Osteoblast (primary cell): ENCODE results near the gene MAML1. TPM values are rescaled to one million over a fixed set of nuclear protein-coding genes. Genes with fewer than 3 reads are reported as not detected.

ENCODE experiments used
- DNase-seq: peaks from one replicate; pipeline ENCODE4 v3.0.0; 2011; ENCODE audit warnings: low spot score, mixed read lengths; ENCODE audit not compliant: insufficient read length; ENCODE audit errors: missing footprints
- H2AFZ ChIP-seq: 2 replicates; pipeline ENCODE4 v1.6.0; 2011; ENCODE audit warnings: mild to moderate bottlenecking, low read length
- H3K27ac ChIP-seq: 2 replicates; pipeline ENCODE4 v1.5.1; 2011; ENCODE audit warnings: mild to moderate bottlenecking, low read depth, low read length, moderate library complexity
- H3K27me3 ChIP-seq: 2 replicates; pipeline ENCODE4 v1.6.0; 2012; ENCODE audit warnings: mild to moderate bottlenecking, control low read depth, inconsistent platforms, low read length, moderate library complexity; ENCODE audit not compliant: insufficient read depth
- H3K36me3 ChIP-seq: 2 replicates; pipeline ENCODE4 v1.5.1; 2011; ENCODE audit warnings: mild to moderate bottlenecking, low read length, control low read depth, moderate library complexity; ENCODE audit not compliant: insufficient read depth
- H3K4me1 ChIP-seq: 2 replicates; pipeline ENCODE4 v1.5.1; 2011; ENCODE audit warnings: mild to moderate bottlenecking, low read length, control low read depth, moderate library complexity; ENCODE audit not compliant: insufficient read depth
- H3K4me2 ChIP-seq: 2 replicates; pipeline ENCODE4 v1.6.0; 2011; ENCODE audit warnings: mild to moderate bottlenecking, low read length; ENCODE audit not compliant: insufficient read depth
- H3K4me3 ChIP-seq: fragments of 200-600 bp; sonication (generic); 3 replicates; pipeline ENCODE4 v1.5.1; 2012; ENCODE audit warnings: mild to moderate bottlenecking, low read length, inconsistent platforms; ENCODE audit not compliant: insufficient read depth
- H3K79me2 ChIP-seq: 2 replicates; pipeline ENCODE4 v1.6.0; 2012; ENCODE audit warnings: mild to moderate bottlenecking, low read length, control low read depth, inconsistent platforms; ENCODE audit not compliant: insufficient read depth
- H3K9me3 ChIP-seq: 2 replicates; pipeline ENCODE4 v1.5.1; 2011; ENCODE audit warnings: low read depth, low read length, control low read depth
- H4K20me1 ChIP-seq: 2 replicates; pipeline ENCODE4 v1.6.0; 2012; ENCODE audit warnings: mild to moderate bottlenecking, low read length, control low read depth; ENCODE audit not compliant: insufficient read depth
- total RNA-seq: library from RNA; depleted of rRNA; stranded (reverse); fragments of >200 nt; gene quantifications from 2 replicates; pipeline ENCODE4 v1.2.3, GENCODE V29; 2012
- TF ChIP-seq, protein P1 (sequence below): IDR thresholded peaks from 2 replicates; pipeline ENCODE4 v1.5.1; 2011; ENCODE audit warnings: mild to moderate bottlenecking, low read depth, low read length, moderate library complexity; ENCODE audit errors: extremely low read depth

MAML1 gene
- total RNA-seq, 1 donor = 14.1 TPM

DNA sequence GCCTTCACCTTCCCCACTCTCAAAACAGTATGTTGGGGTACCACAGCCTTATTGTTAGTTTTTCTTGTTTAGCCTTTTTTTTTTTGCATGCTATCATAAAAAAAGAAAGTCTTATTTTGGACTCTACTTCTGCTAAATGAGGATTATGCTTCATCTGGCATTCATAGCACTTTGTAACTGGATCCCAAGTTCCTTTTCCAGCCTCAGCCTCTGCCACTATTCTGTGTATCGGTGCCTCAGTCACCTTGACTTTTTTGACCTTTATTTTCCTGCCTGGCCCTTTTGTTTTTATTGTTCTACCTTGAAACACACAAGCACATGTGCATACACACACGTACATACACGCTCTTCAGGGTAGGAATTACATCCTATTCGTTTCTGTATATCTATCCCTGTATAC, 8.5 kb upstream of the MAML1 start:
- Histone ChIP-seq H3K4me3 (no peak overlapping the region), H3K9me3 (no peaks in the 10 kb centered on the region), H3K79me2 (peaks cover 44% of the 10 kb centered on the region), H3K27ac (no peak overlapping the region), H4K20me1 (peaks cover 11% of the 10 kb centered on the region), H2AFZ (no peak overlapping the region), H3K4me1 (no peaks in the 10 kb centered on the region), H3K27me3 (no peaks in the 10 kb centered on the region), H3K4me2 (no peak overlapping the region), H3K36me3 (peaks cover 91% of the 10 kb centered on the region)
- no peak for DNase-seq
- TF ChIP-seq, protein P1, sequence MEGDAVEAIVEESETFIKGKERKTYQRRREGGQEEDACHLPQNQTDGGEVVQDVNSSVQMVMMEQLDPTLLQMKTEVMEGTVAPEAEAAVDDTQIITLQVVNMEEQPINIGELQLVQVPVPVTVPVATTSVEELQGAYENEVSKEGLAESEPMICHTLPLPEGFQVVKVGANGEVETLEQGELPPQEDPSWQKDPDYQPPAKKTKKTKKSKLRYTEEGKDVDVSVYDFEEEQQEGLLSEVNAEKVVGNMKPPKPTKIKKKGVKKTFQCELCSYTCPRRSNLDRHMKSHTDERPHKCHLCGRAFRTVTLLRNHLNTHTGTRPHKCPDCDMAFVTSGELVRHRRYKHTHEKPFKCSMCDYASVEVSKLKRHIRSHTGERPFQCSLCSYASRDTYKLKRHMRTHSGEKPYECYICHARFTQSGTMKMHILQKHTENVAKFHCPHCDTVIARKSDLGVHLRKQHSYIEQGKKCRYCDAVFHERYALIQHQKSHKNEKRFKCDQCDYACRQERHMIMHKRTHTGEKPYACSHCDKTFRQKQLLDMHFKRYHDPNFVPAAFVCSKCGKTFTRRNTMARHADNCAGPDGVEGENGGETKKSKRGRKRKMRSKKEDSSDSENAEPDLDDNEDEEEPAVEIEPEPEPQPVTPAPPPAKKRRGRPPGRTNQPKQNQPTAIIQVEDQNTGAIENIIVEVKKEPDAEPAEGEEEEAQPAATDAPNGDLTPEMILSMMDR = no peak

DNA sequence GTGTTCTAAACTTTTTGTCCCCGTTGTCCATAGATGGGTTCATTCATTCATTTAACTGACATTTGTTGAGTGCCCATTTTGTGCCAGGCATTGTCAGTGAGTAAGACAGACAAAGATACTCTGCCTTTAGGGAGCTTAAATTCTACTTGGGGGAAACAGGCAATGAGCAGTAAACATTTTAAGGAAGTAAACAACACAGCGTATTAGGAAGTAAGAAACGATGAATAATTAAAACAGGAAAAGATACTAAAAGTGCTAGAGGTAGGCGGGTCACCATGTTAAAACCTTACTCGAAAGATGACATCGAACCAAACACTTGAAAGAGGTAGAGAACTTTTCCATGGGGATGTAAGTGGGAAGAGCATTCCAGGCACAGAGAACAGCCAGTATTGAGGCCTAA, 5.5 kb upstream of the MAML1 start:
- Histone ChIP-seq H4K20me1 (peaks cover 7% of the 10 kb centered on the region), H3K9me3 (no peaks in the 10 kb centered on the region), H3K4me1 (peaks cover 13% of the 10 kb centered on the region), H3K4me3 (no peak overlapping the region), H3K27ac (no peak overlapping the region), H3K79me2 (peaks cover 26% of the 10 kb centered on the region), H2AFZ (no peak overlapping the region), H3K36me3 (peaks cover 82% of the 10 kb centered on the region), H3K4me2 (no peak overlapping the region), H3K27me3 (no peaks in the 10 kb centered on the region)
- TF ChIP-seq, protein P1 = no peak
- no peak for DNase-seq

DNA sequence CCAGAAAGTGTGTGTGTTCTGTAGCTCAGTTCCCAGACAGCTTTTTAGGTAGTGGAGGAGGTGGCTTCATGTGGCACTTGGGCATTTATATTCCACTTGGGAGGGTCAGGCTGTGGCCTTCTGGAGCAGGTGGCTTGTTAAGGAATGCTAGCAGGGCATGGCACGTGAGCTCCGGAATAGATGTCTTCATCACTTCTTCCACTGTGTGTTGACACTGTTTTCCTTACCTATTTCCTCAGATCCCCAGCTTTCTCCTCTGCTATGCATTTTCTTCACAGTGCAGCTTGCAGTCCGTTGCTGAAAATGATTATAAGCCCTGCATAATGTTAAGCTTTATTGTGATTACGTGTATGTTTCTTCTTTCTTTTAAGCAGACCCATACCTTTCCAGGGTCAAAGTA, 3.3 kb upstream of the MAML1 start:
- no peak overlapping the region for H2AFZ ChIP-seq
- TF ChIP-seq, protein P1 = no peak
- no peak overlapping the region for H3K27ac ChIP-seq
- peaks cover 60% of the 10 kb centered on the region for H3K36me3 ChIP-seq
- H3K9me3 ChIP-seq = no peaks in the 10 kb centered on the region
- H3K27me3 ChIP-seq = no peaks in the 10 kb centered on the region
- H3K4me1 ChIP-seq = peaks cover 20% of the 10 kb centered on the region
- no peak overlapping the region for H3K4me3 ChIP-seq
- no peak overlapping the region for H3K4me2 ChIP-seq
- DNase-seq = no peak
- H3K79me2 ChIP-seq = peaks cover 25% of the 10 kb centered on the region
- H4K20me1 ChIP-seq = peaks cover 10% of the 10 kb centered on the region

DNA sequence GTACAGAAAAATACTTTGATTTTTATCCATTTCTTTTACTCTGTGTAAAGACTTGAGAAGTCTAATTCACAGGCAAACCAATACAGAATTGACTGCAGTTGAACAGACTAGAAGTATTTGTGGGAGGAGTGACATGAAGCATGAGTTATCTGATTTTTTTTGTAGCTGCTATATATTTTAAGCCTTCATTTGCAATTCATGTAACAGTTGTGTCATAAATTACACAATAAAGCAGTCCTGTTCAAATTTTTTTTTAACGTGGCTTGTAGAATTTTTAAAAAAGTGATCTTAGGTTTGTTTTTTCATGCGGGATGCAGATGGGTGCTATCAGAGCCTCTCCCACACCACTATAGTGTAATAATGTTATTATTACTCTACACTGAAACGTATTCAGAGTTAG, 2.9 kb upstream of the MAML1 start:
- Histone ChIP-seq H3K4me3 (no peak overlapping the region), H3K79me2 (peaks cover 25% of the 10 kb centered on the region), H3K36me3 (peaks cover 56% of the 10 kb centered on the region), H3K4me1 (peaks cover 24% of the 10 kb centered on the region), H4K20me1 (peaks cover 14% of the 10 kb centered on the region), H3K27me3 (no peaks in the 10 kb centered on the region), H3K4me2 (no peak overlapping the region), H3K27ac (no peak overlapping the region), H3K9me3 (no peaks in the 10 kb centered on the region), H2AFZ (no peak overlapping the region)
- TF ChIP-seq, protein P1 = no peak
- DNase-seq = no peak
